GM18498 (cell line): ENCODE data around the gene SPTBN1.

Experiments
- ATAC-seq: cut with Tn5 transposase; IDR thresholded peaks from one replicate; pipeline ENCODE4 v1.9.1; 2021; ENCODE audit warnings: mild to moderate bottlenecking, moderate library complexity; ENCODE audit not compliant: unreplicated experiment

The SPTBN1 gene

DNA sequence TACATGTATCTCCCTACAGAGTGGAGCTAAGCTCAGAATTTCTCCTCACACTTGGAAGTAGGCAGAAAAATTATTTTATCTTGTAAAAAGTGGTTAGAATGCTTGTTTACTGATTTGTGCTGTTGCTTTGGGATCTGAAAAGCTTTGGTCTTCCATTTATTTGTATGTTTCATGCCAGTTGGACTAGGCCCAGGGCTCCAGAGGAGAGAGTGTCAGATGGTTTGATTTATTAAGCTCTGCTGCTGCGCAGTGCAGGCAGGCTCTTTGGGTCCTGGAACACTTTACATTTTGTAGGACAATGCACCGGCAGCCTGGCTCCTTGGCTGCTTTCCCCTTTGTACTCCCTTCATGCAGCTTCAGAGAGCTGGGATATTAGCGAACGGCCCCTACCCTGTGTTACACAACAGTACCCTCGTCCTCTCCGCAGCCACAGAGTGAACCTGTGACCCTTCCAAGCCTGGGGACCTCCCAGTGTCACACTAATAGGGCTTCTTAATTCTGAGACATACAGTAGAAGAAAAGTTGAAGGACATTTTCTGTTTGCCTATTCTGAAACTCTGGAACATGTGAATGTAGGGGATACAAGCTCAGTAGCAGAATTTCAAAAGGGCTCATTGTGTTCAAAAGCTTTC, 210.6 kb downstream of the SPTBN1 start:
- ATAC-seq: no peak

DNA sequence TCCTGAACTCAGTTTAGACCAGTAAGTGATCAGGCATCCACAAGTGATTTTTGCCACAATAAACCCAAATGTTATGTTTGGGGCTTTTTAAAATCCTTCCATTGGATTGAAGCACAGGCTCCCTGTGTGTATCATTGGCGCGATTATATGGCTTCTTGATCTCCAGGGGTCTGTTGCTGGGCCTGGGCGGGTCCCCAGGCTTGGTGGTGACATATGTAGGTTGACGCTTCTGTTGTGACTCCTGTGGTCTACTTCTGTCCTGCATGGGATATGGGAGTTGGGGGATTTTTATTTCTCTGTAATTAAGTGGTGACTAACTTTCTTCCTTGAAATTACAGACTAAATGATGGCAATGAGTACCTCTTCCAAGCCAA, 211.1 kb downstream of the SPTBN1 start:
- ATAC-seq: no peak

DNA sequence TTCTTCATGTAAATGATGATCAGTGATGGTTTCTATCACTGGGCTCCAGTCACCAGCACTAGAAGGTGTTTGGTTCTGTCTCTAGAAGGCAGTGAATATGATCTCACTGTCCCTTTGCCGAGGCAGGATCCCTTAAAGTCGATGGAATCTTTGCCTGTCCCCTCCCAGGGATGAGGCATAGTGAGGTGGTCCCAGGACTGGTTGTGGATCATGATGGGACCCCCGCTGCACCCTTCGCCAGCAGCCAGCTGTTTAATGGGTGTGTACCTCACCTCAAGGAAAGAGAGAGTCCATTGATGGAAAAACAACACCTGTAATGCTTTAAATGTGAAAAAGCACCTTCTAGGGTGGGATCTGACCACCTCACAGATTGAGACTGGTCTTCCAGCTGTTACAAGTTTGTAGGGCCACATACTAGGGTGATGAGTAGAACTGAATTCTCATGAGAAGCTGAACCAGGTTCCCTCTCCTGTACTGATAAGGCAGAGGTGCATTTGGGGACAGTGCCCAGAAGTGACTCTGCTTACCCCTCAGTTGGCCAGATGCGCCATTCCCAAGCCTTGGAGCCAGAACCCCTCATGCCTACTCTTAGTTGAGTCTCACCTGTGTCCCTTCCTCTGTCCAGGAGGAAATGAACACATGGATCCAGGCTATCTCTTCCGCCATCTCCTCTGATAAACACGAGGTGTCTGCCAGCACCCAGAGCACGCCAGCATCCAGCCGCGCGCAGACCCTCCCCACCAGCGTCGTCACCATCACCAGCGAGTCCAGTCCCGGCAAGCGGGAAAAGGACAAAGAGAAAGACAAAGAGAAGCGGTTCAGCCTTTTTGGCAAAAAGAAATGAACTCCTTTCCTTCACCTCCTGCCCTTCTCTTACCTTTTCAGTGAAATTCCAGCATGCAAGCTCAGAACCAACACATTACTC, 211.9 kb downstream of the SPTBN1 start:
- no peak for ATAC-seq

DNA sequence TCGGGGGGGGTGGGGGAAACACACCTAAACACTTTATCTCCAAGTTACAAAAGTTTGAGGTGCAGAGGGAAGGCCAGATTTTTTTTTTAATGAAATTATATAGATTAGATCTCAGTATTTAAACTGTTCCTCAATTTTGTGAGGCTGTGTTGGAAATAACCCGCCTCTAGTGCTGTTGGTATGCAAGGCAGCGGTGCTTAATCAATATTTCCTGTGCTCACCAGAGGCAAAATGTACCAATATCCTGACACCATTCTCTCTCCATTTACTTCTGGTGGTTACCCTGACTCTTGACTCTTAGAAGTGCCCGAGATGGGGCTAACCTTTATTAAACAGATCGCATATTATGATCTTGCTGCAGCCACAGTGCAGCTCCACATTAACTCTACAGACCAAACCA, 212.6 kb downstream of the SPTBN1 start:
- no peak for ATAC-seq

DNA sequence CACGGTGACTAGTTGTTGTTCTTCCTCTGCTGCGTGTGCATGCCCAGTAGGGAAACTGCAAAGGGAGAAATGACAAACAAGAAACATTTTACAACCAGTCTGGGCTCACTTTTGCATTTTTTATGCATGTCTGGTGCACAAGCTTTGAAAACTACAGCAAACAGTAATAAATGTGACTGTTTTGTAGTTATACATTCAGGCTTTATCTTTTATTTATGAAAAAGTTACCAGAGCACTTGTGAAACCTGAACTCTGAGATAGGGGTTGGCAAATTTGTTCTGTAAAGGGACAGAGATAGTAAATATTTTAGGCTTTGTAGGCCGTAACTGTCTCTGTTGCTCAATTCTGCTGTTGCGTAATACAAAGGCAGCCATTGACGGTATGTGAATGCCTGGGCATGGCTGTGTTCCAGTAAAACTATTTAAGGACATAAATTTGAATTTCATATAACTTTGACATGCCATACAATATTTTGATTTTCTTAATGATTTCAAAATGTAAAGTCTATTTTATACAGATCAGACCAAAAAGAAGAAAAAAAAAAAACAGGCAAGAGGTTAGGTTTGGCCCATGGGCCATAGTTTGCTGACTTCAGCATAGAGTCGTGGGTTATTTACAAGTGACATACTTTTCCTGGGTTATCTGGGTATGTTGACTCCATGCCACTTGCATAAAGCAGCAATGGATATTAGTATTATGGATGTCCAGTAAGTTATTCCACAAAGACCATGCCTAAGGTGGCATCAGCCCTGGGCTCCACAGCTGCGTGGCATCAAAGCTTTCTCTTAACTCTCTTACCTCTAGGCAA, 213.8 kb downstream of the SPTBN1 start:
- ATAC-seq: no peak

DNA sequence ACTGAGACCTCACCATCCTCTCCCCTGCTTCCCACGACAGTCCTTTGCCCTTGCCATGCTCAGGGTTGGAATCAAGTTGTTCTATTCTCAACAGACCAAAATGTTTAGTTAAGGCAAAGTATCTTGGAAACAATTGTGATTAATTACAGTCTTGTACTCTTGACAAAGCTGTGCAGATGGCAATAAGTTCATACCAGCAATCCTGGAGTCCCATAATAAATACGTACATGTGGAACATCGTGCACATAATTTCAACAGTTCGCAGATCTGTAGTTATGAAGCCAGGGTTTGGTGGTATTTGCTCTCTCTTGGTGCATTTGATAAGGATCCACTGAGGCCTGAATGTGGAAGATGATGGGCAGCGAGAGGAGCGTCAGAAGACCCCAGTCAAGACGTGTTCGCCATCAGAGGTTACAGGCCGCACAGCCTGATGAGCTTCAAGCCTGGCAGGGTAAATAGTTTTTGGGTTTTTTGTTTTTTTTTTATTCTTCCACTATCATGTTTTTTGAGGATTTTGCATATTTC, 214.4 kb downstream of the SPTBN1 start:
- ATAC-seq: no peak

DNA sequence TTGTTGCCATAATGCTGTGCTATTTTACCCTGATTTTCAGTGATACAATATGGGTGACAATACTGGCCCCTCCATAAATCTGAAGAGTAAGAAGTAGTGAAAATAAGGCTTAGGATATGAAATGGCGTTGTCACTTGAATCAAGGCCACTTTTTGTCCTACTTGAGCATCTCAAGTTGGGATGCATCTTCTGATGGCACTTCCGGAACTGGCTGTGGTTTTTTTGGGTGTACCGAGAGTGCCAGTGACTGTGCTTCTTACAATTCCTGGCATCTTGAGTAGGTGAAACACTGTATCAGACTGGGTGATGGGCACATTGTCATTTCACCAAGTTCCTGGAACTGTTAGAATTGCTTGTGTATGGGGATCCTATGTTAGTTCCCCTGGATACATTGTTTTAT, 214.9 kb downstream of the SPTBN1 start:
- ATAC-seq: no peak

DNA sequence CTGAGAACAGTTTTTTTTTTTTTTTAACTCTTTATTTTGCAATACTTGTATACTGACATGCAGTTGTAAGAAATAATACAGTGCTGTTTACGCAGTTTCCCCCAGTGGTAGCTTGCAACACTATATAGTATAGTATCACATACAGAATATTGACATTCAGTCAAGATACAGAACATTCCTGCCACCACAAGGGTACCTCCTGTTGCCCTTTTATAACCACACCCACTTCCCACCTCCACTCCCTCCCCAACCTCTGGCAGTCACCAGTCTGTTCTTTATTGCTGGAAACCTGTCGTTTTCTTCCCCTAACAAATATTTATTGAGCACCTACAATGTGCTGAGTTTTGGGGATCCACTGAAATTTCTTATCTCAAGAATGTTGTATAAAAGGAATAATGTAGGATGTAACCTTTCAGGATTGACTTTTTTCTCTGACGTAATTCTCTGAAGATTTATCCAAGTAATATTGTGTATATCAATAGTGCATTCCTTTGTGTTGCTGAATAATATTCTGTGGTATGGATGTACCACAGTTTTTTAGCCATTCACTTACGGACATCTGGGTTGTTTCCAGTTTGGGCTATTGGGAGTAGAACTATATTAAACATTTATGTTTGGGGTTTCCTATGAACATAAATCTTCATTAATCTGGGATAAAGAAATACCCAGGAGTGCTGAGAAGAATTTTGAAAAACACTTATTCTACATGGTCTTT, 215.9 kb downstream of the SPTBN1 start:
- ATAC-seq: no peak

DNA sequence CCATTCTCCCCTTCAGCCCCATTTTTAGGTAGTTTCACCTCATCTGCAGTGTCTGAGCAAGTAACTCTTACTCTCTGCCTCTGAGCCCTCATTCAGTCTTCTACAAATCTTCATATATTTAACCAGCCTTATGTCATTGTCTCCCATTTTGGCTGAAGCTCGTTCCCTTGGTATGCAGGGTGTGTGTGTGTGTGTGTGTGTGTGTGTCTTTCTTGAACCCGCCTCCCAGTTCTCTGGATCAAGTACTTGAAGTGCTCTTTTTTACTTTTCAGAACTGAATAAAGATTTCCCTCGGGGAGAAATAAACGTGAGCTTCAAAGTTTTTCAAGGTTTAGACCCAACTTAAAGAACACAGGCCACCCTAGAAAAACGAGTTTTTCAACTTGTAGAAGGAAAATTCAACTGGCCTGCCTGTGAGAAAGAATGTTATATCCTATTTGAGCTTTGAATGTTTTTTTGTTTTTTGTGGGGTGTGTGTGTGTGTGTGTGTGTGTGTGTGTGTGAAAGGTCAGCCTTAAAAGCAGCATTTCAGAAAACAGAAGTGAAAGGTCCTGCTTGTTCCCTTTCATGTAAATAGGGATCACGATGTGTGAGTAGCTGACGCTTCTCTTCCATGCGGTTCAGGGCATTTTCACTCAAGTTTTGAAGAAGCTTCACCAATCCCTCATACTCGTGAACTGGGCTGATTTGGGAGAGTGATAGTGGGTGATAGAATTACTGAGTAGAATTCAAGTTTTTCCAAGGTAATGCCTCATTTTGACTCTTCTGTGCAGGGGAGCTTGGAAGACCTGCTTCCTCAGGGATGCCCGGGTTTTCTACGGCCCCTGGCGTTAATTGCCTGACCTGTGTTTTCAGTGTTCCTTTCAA, 216.7 kb downstream of the SPTBN1 start:
- peak; percentile 66 for ATAC-seq

DNA sequence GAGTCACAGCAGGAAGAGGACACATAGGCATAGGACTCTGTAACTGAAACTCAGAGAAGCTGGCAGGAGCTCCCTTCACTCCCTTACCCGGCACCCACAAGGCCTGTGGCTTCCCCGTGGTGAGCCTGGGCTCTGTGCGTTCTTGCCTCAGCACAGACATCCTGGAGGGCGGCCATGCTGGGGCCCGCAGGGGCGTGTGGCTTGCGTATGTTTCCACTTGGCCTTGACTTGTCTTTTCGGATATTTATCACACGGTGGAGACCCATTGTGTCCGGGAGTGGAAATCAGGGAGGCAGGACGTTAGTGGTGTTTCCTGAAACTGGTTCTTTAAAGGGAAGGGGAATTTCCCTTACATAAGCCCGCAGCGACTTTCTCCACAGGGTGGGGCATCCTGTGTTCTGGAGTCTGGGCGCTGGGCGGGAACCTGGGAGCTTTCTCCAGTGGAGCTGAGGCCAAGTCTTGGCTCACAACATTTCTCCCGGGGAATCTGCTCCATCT, 217.4 kb downstream of the SPTBN1 start:
- ATAC-seq: peak; percentile 67

DNA sequence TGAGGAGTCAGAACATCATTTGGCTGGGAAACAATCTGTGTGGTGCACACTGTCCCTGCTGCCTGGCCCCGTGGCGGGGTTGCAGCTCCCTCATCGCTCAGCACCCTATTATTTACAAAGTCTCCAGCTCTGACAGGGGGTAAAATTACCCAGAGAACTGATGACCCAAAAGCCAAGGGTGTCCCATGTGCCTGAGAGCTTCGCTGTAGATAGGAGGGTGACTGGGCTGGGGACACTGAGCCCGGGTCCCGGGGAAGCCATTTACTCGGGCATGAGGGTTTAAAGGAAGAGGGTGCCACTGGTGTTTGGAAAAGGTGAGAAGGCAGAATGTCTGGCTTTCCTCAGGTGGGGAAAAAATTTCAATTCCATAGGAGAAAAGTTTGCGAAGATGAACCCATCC, 219.2 kb downstream of the SPTBN1 start:
- ATAC-seq: no peak

DNA sequence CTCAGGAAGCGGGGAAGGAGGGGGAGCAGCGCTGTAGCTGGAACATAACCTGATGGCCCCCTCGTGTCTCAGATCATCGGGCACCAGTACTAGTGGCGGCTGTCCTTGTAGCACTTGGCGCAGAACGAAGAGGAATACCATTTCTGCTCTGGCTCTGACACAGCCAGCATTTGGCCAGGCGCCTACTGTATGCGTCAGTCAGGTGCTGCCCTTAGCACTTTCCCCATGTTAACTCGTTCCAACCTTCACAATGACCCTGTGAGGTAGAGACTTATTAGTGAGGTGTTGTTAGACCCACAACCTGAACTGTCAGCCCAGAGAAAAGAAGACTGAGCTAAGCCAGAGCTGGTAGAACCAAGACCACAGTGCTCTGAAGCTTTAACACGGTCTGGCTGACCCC, 219.6 kb downstream of the SPTBN1 start:
- ATAC-seq: no peak

DNA sequence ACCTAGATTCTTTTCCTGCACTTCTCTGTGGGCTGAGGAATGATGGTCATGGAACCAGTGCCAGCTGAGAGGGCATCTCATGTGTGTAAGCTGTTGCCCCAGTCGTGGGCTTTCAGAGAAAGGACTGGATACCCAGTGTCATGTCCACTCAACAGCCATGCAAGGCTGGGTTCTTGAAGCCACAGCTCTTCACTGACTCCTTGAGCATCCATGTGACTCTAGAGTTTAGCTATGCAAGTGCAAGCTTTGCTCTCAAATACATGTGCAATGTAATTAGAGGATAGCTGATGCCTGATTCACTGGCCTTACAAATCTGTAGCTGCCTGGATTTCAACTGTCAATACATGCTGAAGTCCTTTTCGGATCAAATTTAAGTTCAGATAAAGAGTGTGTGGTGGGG, 220.5 kb downstream of the SPTBN1 start:
- ATAC-seq: no peak

DNA sequence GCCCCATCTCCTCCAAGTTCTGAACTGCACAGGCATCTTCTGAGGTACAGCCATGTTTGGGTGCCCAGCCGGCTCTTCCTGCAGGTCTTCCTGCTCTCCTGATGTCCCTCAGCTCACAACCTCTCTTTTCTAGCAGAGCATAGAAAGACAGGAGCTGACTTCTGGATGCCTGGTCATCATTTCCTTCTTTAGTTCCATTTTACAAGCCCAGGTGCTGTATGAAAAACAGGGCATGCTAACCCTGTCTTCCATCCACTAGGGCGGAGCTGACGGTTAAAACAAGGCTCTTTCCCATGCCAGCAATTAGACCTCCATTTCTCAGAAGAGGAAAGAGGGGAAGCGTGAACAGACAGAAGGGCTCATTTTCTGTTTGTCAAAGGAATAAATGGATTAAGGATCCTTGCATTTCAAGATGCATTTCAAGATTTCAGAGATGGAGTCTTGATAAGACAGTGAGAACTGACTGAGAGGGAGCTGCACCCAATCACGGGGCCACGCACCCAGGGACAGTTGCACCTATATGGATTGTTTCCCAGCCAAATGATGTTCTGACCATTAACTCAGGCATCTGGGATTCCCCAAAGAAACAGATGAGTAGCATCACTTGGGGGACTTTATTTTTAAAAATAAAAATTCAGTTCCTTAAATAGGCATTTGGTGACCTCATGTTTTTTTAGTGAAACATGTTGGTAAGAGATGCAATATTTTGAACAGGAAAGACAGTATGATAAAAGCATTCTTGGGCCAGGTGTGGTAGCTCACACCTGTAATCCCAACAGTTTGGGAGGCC, 221.5 kb downstream of the SPTBN1 start:
- no peak for ATAC-seq

DNA sequence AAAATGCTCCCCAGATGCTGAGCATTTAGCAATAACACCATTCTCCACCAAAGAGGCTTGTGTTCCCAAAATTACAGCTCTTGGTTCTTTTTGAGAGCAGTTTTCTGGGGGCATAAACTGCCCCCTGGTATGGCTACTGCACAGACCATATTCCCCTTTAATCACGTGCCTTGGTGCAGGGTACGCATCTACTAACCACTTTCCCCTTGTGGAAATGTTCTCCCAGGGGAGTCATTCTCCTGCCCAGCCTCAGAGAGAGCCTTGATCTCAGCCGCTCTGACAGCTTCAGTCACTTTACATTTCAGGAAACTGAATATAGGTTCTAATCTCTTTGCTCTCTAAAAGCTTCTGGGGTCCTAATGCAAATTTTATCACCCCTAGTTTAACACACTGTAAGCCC, 222.6 kb downstream of the SPTBN1 start:
- ATAC-seq: no peak

DNA sequence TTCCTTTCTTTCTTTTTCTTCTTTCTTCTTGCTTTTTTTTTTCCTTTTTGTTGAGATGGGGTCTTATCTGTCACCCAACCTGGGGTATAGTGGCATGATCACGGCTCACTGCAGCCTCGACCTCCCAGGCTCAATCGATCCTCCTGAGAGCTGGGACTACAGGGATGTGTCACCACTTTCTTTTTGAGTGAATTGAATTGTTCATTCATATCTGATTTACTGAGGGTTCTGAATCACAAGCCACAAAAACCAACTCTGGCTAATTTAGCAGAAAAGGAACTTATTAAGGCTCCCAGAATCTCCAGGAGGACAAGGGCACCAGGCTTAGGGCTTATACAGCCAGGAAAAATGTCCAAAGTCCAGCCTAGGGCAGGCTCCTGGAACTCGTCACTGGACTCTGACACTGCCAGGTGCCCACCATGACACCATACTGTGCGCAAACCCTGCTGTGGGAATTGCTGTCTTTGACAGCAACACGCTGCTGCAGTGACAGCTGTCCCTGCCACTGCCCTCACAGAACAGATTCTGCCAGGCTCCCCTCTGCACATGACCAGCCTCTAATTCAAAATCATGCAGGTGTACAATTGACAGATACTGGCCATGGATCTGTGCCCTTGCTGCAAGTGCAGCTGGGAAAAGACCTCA, 224.4 kb downstream of the SPTBN1 start:
- ATAC-seq: peak; percentile 67

DNA sequence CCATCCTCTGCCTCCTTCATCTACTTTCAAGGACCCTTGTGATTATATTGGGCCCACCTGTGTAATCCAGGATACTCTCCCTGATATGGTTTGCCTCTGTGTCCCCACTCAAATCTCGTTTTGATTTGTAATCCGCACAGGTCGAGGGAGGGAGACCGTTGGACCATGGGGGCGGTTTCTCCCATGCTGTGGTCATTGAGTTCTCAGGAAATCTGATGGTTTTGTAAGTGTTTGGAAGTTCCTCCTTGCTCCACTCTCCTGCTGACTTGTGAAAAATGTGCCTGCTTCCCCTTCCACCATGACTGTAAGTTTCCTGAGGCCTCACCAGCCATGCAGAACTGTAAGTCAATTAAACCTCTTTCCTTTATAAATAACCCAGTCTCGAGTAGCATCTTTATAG, 225.3 kb downstream of the SPTBN1 start:
- ATAC-seq: no peak

DNA sequence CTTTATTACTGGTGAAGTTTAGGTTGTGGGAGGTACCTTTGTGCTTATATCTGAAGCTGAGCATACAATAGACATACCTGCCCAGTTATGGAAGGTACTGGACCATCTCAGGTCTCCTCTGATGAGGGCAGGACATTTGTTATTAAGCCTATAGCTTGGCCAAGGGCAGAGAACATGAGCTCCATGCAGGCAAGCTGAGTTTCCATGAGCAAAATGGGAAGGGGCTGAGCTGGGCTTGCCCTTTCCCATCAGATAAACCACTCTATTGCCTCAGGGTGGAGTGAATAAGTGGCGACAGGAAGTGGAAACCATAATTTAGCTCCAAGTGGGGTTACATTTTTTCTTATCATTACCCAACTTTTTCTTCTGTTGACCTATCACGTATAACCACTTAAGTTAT, 227.5 kb downstream of the SPTBN1 start:
- ATAC-seq: no peak
